ENCODE data around the gene GFI1B. TPM values are rescaled to one million over a fixed set of nuclear protein-coding genes. Genes with fewer than 3 reads are reported as not detected.

The GFI1B gene
- total and polyA plus RNA-seq, 10 of the 15 experiments (the other 5 are each of a cell fraction or from before 2014, with no cell fraction given): 0.04 to 0.11 (median 0.05) TPM; not detected in 7

- Histone ChIP-seq H2AFZ (ENCODE audit: control insufficient read depth, low read depth, low read length) (no peak overlapping the region), H4K20me1 (ENCODE audit: control insufficient read depth, insufficient read depth) (no peaks in the 10 kb centered on the region), H3K9me3 (replicated peaks; ENCODE audit: control insufficient read depth, insufficient read depth, low read length) (no peaks in the 10 kb centered on the region), H3K4me1 (ENCODE audit: control insufficient read depth, insufficient read depth, low read length) (peaks cover 7% of the 10 kb centered on the region), H3K27me3 (replicated peaks in 1 of 2; ENCODE audit: control insufficient read depth in 2 of 2, insufficient read depth in 2 of 2, low read length in 1 of 2) (peaks cover 3 to 4% of the 10 kb centered on the region in 2 experiments; a peak in 3 of 4 replicates), H3K27ac (ENCODE audit: control insufficient read depth, insufficient read depth) (no peak overlapping the region), H3K9ac (ENCODE audit: control insufficient read depth, insufficient read depth, low read length) (no peak overlapping the region), H3K4me3 (no peak overlapping the region), H3K4me2 (ENCODE audit: control insufficient read depth, insufficient read depth) (no peak overlapping the region), H3K79me2 (ENCODE audit: control insufficient read depth, insufficient read depth, low read length) (no peaks in the 10 kb centered on the region), H3K36me3 (ENCODE audit: control insufficient read depth in 2 of 2, insufficient read depth in 2 of 2, low read length in 1 of 2) (no peaks in the 10 kb centered on the region)
- TF ChIP-seq MYC (IDR thresholded peaks at IDR 0.05; ENCODE audit: insufficient read depth, insufficient read length, insufficient replicate concordance, low read length, severe bottlenecking) (no peak), POLR2A (IDR thresholded peaks at IDR 0.05; ENCODE audit: low read depth, low read length) (no peak), NR2C2 (IDR thresholded peaks at IDR 0.05; ENCODE audit: borderline replicate concordance, control insufficient read depth, insufficient read length, low read depth) (no peak), IRF3 (IDR thresholded peaks at IDR 0.05) (no peak), PRDM15 (CRISPR knock-in tag; IDR thresholded peaks at IDR 0.05) (no peak), NR2C1 (IDR thresholded peaks at IDR 0.05) (no peak)
- FAIRE-seq (no peak), ATAC-seq (no peak), DNase-seq (ENCODE audit: low read depth, low spot score) (no peak)
- no TSS peak for BruUV-seq (replicated peaks)
- WGBS (ENCODE audit: insufficient coverage, insufficient replicate concordance, low lambda C conversion rate, missing lambda C conversion rate): 21% methylated on average over 26 of the region's 26 CpGs
- intact Hi-C loops (cut with micrococcal nuclease; ENCODE audit: unreplicated experiment): no loop called here
- in situ Hi-C loops (cut with MboI): no loop called here
- ChIA-PET SMC1A (ENCODE audit: uncharacterized antibody, unreplicated experiment) (no interaction called here), CTCF (no interaction called here), POLR2A (no interaction called here), RAD21 (ENCODE audit: unreplicated experiment) (no interaction called here)
These were observed 8.4 kb downstream of the GFI1B start for GRCh38 chr9:132986640-132987620.

Measured in GM12878 (cell line).